ENCODE results near the gene LYPD6B.

- TF ChIP-seq CTCF (IDR thresholded peaks at IDR 0.05) (no peak), EZH2 (IDR thresholded peaks at IDR 0.05; ENCODE audit: borderline replicate concordance, insufficient read depth, low read depth, low read length, poor library complexity, severe bottlenecking) (no peak)
Observed at GRCh38 chr2:149170156-149170555, 131.7 kb downstream of the LYPD6B start.

Data from B cell (primary cell).